ENCODE data around the gene CASP7. TPM values are rescaled to one million over a fixed set of nuclear protein-coding genes. Genes with fewer than 3 reads are reported as not detected.

CASP7 gene
- total RNA-seq (2022; extraction: Qiagen RNA extraction; ENCODE audit: low read depth) = 27.4 to 39.8 TPM (median 29.6 TPM) in 5 replicates

GRCh38 chr10:113679463-113680189 is at the start of gene CASP7:
Gene CASP7, plus strand, starts transcription at chr10:113679912. Its CDS starts 17,582 bp downstream, at chr10:113697494.

GRCh38 chr10:113663908-113664307 is 15.8 kb upstream of the CASP7 start, which contains the start of gene NRAP:
Gene NRAP, minus strand, starts transcription at chr10:113664041. Its CDS starts 159 bp downstream, at chr10:113663882.

GRCh38 chr10:113751181-113751732 is 71.5 kb downstream of the CASP7 start, which contains the start of gene PLEKHS1:
Gene PLEKHS1, plus strand, starts transcription at chr10:113751682. Its CDS starts 3,596 bp downstream, at chr10:113755278.

Other genes starting within 250 kb of the CASP7 start
- 0.07 to 0.12 TPM (median 0.09 TPM) in 4 of 5 replicates, not detected in the other for gene HABP2, start 126.9 kb upstream of the CASP7 start, total RNA-seq (2022; extraction: Qiagen RNA extraction; ENCODE audit: low read depth)
- gene NRAP, start 15.9 kb upstream of the CASP7 start, total RNA-seq (2022; extraction: Qiagen RNA extraction; ENCODE audit: low read depth) = not detected in 5 replicates
- 0.04 to 0.12 TPM (median 0.09 TPM) in 3 of 5 replicates, not detected in the others for gene PLEKHS1, start 71.8 kb downstream of the CASP7 start, total RNA-seq (2022; extraction: Qiagen RNA extraction; ENCODE audit: low read depth)
- 7.3 to 11.2 TPM (median 9.4 TPM) in 5 replicates for gene DCLRE1A, start 174.2 kb downstream of the CASP7 start, total RNA-seq (2022; extraction: Qiagen RNA extraction; ENCODE audit: low read depth)
- gene NHLRC2, start 174.7 kb downstream of the CASP7 start, total RNA-seq (2022; extraction: Qiagen RNA extraction; ENCODE audit: low read depth) = 4.8 to 8.8 TPM (median 7.0 TPM) in 5 replicates

Data from A549 treated with ZK216348 at 1 μM for 4 hours (cell line).